H1 (cell line): ENCODE data around the gene MORC2. TPM values are rescaled to one million over a fixed set of nuclear protein-coding genes. Genes with fewer than 3 reads are reported as not detected.

Source experiments
- EZH2 ChIP-seq: fragments of 200-600 bp; sonication (generic); IDR thresholded peaks from 2 replicates; pipeline ENCODE4 v1.7.1; 2012; ENCODE audit warnings: low read depth, mild to moderate bottlenecking, moderate library complexity, low read length, inconsistent platforms; ENCODE audit not compliant: severe bottlenecking
- MAFK ChIP-seq: IDR thresholded peaks from 2 replicates; pipeline ENCODE4 v1.6.1; 2012; ENCODE audit warnings: low read depth, mild to moderate bottlenecking, improper control_type of control experiment, low read length
- RNF2 ChIP-seq: fragments of 200-900, 300-1000 bp; sonication (generic); IDR thresholded peaks from 2 replicates; pipeline ENCODE4 v1.7.1; 2016; ENCODE audit warnings: borderline replicate concordance, low read depth, mild to moderate bottlenecking, antibody characterized with exemption, low read length; ENCODE audit not compliant: poor library complexity, severe bottlenecking; ENCODE audit errors: missing control alignments
- SRF ChIP-seq: IDR thresholded peaks from 2 replicates; pipeline ENCODE4 v1.6.1; 2011; ENCODE audit warnings: mild to moderate bottlenecking, low read depth, low read length, moderate library complexity
- ZNF274 ChIP-seq: IDR thresholded peaks from 2 replicates; pipeline ENCODE4 v1.7.0; 2012; ENCODE audit warnings: low read length, borderline replicate concordance; ENCODE audit errors: extremely low read depth
- polyA plus RNA-seq, 7 experiments: library from polyadenylated mRNA; depleted of rRNA in 3 of 7; stranded (reverse) in 5 of 7; unstranded in 2 of 7; fragments of >200 nt in 5 of 7; fragments of 200-250 nt in 2 of 7; gene quantifications; 1 replicate in 5 of 7; 2 replicates in 1 of 7; 4 replicates in 1 of 7; pipeline versions ENCODE4 v1.2.1 to v1.2.3, GENCODE V29; 2011 to 2013; ENCODE audit warnings: missing spikeins in 2 of 7, mixed read lengths in 2 of 7
- total RNA-seq: library from RNA; stranded (reverse); fragmentation: NEBNext Ultra II Directional; extraction: Animal tissue kit (Norgen Biotek cat#: 25700); gene quantifications from 2 replicates; pipeline ENCODE4 v1.2.1, GENCODE V29; 2021

MORC2 gene
- total and polyA plus RNA-seq, 2 of the 8 experiments (the other 6 are each of a cell fraction or from before 2014, with no cell fraction given): 15.4 to 68.0 TPM

DNA sequence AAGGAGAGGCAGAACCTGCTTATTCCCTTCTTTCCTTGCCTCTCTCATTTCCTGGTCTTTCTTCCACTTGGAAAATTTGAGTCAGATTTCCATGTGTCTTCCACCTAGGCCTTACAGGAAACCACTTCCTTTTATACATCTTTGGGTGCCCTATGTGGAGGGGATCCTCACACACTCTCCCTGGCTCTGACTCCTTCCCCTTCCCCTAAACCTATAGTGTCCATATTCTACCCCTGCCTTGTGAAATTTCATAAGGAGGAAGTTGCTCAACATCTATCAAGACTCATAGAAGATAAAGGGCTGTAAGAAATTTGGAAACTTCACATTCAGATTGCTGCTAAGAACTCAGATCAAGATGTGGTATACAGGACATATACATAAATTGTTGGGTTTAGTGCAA is 20.9 kb upstream of the MORC2 start (continued):
- TF ChIP-seq EZH2 (no peak), RNF2 (no peak), ZNF274 (no peak), MAFK (no peak), SRF (no peak)
